ENCODE measurements around the gene PIP5K1B.

DNA sequence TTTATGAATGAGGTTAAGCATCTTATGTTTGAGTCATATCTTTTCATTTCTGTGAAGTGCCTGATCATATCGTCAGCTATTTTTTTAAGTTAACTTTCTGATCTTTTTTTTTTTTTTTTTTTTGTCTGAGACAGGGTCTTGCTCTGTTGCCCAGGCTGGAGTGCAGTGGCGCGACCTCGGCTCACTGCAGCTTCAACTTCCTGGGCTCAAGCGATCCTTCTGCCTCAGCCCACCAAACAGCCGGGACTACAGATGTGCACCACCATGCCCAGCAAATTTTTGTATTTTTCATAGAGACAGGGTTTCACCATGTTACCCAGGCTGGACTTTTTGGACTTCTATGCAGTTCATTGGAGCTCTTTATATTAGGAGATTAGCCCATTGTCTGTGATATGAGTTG is 168.1 kb downstream of the PIP5K1B start:
- no peak for TF ChIP-seq POLR2A (IDR thresholded peaks at IDR 0.05)
- TF ChIP-seq, protein P1, sequence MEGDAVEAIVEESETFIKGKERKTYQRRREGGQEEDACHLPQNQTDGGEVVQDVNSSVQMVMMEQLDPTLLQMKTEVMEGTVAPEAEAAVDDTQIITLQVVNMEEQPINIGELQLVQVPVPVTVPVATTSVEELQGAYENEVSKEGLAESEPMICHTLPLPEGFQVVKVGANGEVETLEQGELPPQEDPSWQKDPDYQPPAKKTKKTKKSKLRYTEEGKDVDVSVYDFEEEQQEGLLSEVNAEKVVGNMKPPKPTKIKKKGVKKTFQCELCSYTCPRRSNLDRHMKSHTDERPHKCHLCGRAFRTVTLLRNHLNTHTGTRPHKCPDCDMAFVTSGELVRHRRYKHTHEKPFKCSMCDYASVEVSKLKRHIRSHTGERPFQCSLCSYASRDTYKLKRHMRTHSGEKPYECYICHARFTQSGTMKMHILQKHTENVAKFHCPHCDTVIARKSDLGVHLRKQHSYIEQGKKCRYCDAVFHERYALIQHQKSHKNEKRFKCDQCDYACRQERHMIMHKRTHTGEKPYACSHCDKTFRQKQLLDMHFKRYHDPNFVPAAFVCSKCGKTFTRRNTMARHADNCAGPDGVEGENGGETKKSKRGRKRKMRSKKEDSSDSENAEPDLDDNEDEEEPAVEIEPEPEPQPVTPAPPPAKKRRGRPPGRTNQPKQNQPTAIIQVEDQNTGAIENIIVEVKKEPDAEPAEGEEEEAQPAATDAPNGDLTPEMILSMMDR (IDR thresholded peaks at IDR 0.05) = no peak
